Dedifferentiated amniotic fluid mesenchymal stem cell (primary cell): ENCODE results near the gene PCDHGA6.
"Not testable (repeated sequence)": the region's sequence is repeated elsewhere in the genome, so short reads cannot be mapped to it uniquely, and the experiment has no call there.

Experiments used
- DNase-seq: peaks from one replicate; pipeline ENCODE4 v3.0.0-alpha.2; 2016; ENCODE audit errors: extremely low spot score

Gene PCDHGA6

DNA sequence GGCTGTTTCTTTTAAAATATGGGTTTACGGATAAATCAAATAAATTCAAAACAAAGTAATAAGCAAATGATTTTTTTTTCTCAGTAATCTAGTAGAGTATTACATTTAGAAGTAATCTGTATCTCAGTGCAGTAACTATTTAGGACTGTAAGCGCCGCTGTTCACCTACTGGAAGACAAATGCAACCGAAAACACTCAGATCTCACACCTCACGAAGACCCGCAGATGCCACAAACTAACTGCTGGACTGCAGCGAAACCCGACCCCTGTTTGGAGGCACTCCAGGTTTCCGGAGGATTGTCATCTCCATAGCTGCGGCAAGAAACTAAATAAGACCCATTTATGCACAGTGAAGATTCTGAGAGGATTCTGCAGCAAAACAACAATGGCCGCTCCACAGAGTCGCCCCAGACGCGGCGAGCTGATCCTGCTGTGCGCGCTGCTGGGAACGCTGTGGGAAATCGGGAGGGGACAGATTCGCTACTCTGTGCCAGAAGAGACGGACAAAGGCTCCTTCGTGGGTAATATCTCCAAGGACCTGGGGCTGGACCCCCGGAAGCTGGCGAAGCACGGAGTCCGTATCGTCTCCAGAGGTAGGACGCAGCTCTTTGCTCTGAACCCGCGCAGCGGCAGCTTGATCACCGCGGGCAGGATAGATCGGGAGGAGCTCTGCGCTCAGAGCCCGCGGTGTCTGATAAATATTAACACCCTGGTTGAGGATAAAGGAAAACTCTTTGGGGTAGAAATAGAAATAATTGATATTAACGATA is 18.9 kb downstream of the PCDHGA6 start, which contains the start of gene PCDHGA8:
Gene PCDHGA8, plus strand, starts transcription at position 205 of the 770 bp plus-strand sequence. Its CDS starts 181 bp downstream, at position 386.
- no peak for DNase-seq

DNA sequence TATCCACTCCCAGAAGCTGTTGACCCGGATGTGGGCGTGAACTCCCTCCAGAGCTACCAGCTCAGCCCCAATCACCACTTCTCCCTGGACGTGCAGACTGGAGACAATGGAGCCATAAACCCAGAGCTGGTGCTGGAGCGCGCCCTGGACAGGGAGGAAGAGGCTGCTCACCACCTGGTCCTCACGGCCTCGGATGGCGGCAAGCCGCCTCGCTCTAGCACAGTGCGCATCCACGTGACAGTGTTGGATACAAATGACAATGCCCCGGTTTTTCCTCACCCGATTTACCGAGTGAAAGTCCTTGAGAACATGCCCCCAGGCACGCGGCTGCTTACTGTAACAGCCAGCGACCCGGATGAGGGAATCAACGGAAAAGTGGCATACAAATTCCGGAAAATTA is 19.6 kb downstream of the PCDHGA6 start:
- DNase-seq = no peak

DNA sequence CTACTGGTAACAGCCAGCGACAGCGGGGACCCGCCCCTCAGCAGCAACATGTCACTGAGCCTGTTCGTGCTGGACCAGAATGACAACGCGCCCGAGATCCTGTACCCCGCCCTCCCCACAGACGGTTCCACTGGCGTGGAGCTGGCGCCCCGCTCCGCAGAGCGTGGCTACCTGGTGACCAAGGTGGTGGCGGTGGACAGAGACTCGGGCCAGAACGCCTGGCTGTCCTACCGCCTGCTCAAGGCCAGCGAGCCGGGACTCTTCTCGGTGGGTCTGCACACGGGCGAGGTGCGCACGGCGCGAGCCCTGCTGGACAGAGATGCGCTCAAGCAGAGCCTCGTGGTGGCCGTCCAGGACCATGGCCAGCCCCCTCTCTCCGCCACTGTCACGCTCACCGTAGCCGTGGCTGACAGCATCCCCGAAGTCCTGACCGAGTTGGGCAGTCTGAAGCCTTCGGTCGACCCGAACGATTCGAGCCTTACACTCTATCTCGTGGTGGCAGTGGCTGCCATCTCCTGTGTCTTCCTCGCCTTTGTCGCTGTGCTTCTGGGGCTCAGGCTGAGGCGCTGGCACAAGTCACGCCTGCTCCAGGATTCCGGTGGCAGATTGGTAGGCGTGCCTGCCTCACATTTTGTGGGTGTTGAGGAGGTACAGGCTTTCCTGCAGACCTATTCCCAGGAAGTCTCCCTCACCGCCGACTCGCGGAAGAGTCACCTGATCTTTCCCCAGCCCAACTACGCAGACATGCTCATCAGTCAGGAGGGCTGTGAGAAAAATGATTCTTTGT is 20.9 kb downstream of the PCDHGA6 start:
- DNase-seq = not testable (repeated sequence)

DNA sequence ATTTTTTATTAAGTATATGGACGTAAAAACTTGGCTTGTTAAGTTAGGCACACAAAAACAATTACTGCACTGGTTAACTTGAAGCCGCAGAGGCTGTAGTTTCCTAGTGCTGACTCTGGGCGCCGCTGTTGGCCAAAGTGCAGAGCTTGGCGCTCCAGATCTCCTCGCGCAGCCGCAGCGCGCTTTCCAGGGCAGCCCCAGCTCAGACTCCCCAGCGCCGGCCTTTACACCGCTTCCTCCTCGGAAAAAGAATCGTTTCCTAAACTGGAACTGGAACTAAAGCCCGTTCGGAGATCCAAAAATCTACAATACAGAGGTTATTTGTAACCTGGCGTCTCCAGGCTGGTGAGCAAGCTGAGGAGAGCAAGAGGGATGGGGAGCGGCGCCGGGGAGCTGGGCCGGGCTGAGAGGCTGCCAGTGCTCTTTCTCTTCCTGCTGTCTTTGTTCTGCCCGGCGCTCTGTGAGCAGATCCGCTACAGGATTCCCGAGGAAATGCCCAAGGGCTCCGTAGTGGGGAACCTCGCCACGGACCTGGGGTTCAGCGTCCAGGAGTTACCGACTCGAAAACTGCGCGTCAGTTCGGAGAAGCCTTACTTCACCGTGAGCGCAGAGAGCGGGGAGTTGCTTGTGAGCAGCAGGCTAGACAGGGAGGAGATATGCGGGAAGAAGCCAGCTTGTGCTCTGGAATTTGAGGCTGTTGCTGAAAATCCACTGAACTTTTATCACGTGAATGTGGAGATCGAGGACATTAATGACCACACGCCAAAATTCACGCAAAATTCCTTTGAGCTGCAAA is 24.3 kb downstream of the PCDHGA6 start, which contains the start of gene PCDHGB5:
Gene PCDHGB5, plus strand, starts transcription at position 192 of the 796 bp plus-strand sequence. Its CDS starts 181 bp downstream, at position 373.
- not testable (repeated sequence) for DNase-seq

DNA sequence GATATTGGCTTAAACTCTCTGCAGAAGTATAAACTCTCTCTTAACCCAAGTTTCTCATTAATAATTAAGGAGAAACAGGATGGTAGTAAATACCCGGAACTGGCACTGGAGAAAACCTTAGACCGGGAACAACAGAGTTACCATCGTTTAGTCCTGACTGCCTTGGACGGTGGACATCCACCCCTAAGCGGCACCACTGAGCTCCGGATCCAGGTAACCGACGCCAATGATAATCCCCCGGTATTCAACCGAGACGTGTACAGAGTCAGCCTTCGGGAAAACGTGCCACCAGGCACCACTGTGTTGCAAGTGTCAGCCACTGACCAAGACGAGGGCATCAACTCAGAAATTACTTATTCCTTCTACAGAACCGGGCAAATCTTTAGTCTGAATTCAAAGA is 24.9 kb downstream of the PCDHGA6 start:
- DNase-seq = no peak

DNA sequence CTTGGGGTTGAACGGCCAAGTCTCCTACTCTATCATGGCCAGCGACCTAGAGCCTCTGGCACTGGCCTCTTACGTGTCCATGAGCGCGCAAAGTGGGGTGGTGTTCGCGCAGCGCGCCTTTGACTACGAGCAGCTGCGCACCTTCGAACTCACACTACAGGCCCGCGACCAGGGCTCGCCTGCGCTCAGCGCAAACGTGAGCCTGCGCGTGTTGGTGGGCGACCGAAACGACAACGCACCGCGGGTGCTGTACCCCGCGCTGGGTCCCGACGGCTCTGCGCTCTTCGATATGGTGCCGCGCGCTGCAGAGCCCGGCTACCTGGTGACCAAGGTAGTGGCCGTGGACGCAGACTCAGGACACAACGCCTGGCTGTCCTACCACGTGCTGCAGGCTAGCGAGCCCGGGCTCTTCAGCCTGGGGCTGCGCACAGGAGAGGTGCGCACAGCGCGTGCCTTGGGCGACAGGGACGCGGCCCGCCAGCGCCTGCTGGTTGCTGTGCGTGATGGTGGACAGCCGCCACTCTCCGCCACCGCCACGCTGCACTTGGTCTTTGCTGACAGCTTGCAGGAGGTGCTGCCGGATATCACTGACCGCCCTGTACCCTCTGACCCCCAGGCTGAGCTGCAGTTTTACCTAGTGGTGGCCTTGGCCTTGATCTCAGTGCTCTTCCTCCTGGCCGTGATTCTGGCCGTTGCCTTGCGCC is 26.0 kb downstream of the PCDHGA6 start:
- DNase-seq = no peak

DNA sequence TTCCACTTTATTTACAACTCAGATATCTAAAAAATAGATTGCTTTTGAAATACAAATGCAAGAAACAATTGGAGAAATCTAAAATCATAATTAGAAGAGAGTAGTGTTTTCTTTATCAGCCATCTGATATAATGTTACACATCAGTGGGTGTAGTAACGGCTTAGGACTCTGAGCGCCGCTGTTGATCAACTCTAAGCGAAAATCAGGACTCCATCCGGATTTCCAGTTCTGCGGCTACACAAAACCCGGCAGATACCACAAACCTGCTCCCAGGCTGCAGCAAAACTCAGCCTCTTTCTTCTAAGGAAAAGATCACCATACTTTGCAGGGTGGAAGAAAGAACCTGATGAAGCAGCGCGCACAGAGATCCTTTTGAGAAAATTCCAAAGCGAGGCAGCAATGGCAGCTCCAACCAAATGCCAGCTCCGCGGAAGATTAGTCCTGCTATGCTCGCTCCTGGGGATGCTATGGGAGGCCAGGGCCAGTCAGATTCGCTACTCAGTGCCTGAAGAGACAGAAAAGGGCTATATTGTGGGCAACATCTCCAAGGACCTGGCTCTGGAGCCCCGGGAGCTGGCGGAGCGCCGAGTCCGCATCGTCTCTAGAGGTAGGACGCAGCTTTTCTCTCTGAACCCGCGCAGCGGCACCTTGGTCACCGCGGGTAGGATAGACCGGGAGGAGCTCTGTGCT is 29.0 kb downstream of the PCDHGA6 start, which contains the start of gene PCDHGA9:
Gene PCDHGA9, plus strand, starts transcription at position 226 of the 691 bp plus-strand sequence. Its CDS starts 175 bp downstream, at position 401.
- no peak for DNase-seq

DNA sequence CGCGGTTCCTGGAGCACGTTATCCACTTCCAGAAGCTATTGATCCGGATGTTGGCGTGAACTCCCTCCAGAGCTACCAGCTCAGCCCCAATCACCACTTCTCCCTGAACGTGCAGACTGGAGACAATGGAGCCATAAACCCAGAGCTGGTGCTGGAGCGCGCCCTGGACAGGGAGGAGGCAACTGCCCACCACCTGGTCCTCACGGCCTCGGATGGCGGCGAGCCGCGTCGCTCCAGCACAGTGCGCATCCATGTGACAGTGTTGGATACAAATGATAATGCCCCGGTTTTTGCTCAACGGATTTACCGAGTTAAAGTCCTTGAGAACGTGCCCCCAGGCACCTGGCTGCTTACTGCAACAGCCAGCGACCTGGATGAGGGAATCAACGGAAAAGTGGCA is 29.7 kb downstream of the PCDHGA6 start:
- DNase-seq = no peak

DNA sequence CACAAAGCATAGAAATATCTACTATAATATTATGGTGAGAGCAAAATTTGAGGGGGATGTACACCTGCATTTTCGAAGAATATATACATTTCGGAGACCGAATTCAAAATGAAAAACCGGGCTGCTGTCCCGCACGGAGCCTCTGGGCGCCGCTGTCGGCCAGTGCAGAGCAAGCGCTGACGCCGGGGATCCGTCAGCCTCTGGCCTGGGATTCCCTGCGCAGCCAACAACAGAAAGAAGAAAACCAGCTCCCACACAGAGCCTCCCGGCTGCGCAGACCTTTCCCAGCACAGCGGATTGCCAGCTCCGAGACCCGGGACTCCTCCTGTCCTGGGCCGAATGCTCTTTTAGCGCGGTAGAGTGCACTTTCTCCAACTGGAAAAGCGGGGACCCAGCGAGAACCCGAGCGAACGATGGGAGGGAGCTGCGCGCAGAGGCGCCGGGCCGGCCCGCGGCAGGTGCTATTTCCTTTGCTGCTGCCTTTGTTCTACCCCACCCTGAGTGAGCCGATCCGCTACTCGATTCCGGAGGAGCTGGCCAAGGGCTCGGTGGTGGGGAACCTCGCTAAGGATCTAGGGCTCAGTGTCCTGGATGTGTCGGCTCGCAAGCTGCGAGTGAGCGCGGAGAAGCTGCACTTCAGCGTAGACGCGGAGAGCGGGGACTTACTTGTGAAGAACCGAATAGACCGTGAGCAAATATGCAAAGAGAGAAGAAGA is 34.3 kb downstream of the PCDHGA6 start, which contains the start of gene PCDHGB6:
Gene PCDHGB6, plus strand, starts transcription at position 232 of the 716 bp plus-strand sequence. Its CDS starts 182 bp downstream, at position 414.
- DNase-seq = not testable (repeated sequence)

DNA sequence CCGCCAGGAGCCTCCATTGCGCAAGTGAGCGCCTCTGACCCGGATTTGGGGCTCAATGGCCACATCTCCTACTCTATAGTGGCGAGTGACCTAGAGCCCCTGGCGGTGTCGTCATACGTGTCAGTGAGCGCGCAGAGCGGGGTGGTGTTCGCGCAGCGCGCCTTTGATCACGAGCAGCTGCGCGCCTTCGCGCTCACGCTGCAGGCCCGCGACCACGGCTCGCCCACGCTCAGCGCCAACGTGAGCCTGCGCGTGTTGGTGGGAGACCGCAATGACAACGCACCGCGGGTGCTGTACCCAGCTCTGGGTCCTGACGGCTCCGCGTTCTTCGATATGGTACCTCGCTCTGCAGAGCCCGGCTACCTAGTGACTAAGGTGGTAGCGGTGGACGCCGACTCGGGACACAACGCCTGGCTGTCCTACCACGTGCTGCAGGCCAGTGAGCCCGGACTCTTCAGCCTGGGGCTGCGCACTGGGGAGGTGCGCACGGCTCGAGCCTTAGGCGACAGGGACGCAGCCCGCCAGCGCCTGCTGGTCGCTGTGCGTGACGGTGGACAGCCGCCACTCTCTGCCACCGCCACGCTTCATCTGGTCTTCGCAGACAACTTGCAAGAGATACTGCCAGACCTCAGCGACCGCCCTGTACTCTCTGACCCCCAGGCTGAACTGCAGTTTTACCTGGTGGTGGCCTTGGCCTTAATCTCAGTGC is 36.1 kb downstream of the PCDHGA6 start:
- DNase-seq = no peak

DNA sequence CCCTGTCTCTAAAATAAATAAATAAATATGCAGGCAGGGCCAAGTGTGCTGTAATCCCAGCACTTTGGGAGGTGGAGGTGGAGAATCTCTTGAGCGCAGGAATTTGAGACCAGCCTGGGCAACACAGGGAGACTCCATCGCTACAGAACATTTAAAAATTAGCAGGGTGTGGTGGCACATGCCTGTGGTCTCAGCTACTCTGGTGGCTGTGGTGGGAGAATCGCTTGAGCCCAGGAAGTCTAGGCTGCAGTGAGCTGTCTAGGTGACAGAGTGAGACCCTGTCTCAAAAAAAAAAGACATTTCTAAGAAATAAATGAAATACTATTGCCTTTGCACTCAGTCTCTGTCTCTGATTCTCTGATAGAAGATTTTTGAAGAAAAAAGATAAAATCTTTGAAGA is 37.9 kb downstream of the PCDHGA6 start:
- no peak for DNase-seq

DNA sequence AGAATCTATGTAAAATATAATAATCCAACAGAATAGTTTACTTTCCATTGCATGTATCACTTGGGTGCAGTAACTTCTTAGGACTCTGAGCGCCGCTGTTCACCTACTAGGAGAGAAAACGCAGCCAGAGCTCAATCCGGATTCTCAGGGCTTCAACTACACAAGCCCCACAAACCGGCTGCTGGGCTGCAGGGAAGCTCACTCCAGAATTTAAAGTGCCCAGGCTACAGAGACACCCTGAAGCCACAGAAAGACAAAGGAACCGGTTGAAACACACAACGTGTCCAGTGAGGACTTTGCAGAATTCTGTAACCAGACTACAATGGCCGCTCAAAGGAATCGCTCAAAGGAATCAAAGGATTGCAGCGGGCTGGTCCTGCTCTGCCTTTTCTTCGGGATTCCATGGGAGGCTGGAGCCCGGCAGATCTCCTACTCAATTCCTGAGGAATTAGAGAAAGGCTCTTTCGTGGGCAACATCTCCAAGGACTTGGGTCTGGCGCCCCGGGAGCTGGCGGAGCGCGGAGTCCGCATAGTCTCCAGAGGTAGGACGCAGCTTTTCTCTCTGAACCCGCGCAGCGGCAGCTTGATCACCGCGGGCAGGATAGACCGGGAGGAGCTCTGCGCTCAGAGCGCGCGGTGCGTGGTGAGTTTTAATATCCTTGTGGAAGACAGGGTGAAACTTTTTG is 39.3 kb downstream of the PCDHGA6 start, which contains the start of gene PCDHGA10:
Gene PCDHGA10, plus strand, starts transcription at position 134 of the 686 bp plus-strand sequence. Its CDS starts 189 bp downstream, at position 323.
- peak; percentile 96 for DNase-seq

DNA sequence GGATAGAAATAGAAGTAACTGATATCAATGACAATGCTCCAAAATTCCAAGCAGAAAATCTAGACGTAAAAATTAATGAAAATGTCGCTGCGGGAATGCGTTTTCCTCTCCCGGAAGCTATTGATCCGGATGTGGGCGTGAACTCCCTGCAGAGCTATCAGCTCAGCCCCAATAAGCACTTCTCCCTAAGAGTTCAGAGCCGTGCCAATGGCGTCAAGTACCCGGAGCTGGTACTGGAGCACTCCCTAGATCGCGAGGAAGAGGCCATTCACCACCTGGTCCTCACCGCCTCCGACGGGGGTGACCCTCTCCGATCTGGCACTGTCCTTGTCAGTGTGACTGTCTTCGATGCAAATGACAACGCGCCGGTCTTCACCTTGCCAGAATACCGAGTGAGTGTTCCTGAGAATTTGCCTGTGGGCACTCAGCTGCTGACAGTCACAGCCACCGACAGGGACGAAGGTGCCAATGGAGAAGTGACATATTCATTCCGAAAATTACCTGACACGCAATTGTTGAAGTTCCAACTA is 39.9 kb downstream of the PCDHGA6 start:
- no peak for DNase-seq

DNA sequence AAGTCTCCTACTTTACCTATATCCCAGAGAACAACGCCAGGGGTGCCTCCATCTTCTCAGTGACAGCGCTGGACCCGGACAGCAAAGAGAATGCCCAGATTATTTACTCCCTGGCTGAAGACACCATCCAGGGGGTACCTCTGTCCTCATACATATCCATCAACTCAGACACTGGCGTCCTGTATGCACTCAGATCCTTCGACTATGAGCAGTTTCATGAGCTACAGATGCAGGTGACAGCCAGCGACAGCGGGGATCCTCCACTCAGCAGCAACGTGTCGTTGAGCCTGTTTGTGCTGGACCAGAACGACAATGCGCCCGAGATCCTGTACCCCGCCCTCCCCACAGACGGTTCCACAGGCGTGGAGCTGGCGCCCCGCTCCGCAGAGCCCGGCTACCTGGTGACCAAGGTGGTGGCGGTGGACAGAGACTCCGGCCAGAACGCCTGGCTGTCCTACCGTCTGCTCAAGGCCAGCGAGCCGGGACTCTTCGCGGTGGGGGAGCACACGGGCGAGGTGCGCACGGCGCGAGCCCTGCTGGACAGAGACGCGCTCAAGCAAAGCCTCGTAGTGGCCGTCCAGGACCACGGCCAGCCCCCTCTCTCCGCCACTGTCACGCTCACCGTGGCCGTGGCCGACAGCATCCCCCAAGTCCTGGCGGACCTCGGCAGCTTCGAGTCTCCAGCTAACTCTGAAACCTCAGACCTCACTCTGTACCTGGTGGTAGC is 41.0 kb downstream of the PCDHGA6 start:
- DNase-seq = not testable (repeated sequence)

DNA sequence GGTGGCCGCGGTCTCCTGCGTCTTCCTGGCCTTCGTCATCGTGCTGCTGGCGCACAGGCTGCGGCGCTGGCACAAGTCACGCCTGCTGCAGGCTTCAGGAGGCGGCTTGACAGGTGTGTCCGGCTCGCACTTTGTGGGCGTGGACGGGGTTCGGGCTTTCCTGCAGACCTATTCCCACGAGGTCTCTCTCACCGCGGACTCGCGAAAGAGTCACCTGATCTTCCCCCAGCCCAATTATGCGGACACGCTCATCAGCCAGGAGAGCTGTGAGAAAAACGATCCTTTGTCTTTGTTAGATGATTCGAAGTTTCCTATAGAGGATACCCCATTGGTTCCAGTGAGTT is 41.6 kb downstream of the PCDHGA6 start:
- DNase-seq = not testable (repeated sequence)

DNA sequence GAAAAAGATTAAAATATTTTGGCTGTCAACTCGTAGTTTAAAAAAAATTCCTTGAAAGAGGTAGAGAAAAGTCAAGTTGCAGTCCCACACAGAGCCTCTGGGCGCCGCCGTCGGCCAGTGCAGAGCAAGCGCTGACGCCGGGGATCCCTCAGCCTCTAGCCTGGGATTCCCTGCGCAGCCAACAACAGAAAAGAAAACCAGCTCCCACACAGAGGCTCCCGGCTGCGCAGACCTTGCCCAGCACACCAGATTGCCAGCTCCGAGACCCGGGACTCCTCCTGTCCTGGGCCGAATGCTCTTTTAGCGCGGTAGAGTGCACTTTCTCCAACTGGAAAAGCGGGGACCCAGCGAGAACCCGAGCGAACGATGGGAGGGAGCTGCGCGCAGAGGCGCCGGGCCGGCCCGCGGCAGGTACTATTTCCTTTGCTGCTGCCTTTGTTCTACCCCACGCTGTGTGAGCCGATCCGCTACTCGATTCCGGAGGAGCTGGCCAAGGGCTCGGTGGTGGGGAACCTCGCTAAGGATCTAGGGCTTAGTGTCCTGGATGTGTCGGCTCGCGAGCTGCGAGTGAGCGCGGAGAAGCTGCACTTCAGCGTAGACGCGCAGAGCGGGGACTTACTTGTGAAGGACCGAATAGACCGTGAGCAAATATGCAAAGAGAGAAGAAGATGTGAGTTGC is 43.9 kb downstream of the PCDHGA6 start, which contains the start of gene PCDHGB7:
Gene PCDHGB7, plus strand, starts transcription at position 184 of the 679 bp plus-strand sequence. Its CDS starts 183 bp downstream, at position 367.
- DNase-seq = not testable (repeated sequence)
